Measurements from ENCODE around the gene NKX1-1.

Gene NKX1-1

GRCh38 chr4:1370321-1371124 lies 35.7 kb downstream of the NKX1-1 start:
- DNase-seq, result no peak

- no peak for DNase-seq
Observed at GRCh38 chr4:1369479-1370079, 36.7 kb downstream of the NKX1-1 start.

DNA sequence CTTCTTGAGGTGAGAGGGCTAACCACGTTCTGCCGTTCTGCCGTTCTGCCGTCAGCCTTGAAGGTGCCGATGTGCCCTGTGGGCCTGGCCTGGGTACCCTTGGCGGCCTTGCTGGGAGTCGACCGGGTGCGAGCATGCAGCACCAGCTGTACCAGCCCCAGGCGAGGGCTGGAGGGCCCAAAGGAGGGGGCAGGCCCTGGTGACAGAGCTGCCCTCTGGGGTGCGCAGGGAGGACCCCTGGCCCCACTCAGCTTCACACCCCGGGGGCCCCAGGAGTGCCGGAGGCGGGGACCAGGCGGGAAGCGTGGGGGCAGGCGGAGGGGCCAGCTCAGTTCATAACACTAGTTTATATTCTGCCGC lies 37.2 kb downstream of the NKX1-1 start:
- DNase-seq, result no peak

DNA sequence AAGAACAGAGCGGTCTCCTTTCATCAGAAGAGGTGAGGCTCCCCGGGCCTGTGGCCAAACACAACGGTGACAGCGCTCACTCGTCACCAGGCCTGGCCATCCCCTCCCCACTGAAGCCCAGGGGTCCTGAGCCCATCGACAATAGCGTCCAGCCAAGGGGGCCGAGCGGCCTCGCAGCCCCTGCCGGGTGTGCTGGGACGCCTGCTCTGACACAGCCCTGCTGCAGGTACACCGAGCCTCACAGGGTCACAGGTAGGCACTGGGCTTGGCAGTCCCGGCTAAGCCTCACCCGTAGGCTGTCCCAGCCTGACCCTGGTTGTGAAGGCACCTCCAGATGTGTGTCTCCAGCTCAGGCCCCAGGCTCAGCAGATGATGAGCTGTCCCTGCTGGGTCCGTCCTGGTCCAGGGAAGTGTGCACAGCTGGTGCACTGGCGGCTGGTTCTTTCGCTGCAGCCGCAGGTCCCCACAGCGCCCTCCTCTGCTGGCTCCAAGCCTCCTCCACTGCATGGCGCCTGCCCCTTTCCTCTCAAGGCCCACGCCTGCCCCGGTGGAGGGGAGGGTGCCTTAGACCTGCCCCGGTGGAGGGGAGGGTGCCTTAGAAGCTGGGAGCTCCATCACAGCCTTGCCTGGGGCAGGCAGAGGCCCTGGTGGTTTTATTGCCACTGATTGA lies 37.7 kb downstream of the NKX1-1 start:
- no peak for DNase-seq

- DNase-seq, result no peak
Observed at GRCh38 chr4:1367936-1368289, 38.3 kb downstream of the NKX1-1 start.

GRCh38 chr4:1367230-1367935 lies 38.9 kb downstream of the NKX1-1 start:
- DNase-seq, result no peak

DNA sequence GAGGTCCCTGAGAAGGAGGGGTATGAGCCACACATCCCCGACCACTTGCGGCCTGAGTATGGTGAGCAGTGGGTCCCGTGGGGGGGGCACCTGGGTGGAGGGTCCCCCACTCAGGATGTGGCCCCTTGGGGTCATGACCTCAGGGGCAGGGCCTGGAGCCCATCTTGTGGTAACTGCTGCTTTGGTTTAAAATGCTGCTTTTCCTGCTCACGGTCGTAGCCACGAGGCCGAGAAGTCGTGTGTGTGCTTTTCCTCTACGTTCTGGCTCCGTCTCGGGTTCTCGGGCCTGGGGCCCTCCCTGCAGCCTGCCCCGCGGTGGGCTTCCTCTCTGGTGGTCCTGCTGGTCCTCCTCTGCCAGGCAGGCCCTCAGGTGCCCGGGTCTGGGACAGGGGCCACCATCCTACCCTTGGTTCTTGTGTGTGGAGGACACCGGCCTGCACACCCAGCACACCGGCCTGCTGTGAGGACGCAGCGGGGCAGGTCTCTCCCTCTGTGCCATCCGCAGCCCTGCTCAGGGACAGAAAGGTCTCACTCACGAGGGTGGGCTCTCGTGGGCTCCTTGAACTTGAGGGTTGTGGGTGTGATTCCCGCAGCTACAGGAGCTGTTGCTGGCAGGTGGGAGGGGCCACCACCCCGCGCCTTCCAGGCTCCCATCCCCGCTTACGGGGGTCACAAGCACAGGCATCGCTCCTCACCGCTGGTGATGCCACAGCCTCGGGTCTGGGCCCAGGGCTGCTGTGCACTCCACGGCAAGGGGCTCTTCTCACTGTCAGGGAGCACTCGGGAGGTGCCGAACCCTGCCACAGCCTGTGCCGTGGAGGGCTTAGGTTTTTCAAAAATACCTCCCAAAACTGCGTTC lies 39.6 kb downstream of the NKX1-1 start:
- DNase-seq, result no peak

DNA sequence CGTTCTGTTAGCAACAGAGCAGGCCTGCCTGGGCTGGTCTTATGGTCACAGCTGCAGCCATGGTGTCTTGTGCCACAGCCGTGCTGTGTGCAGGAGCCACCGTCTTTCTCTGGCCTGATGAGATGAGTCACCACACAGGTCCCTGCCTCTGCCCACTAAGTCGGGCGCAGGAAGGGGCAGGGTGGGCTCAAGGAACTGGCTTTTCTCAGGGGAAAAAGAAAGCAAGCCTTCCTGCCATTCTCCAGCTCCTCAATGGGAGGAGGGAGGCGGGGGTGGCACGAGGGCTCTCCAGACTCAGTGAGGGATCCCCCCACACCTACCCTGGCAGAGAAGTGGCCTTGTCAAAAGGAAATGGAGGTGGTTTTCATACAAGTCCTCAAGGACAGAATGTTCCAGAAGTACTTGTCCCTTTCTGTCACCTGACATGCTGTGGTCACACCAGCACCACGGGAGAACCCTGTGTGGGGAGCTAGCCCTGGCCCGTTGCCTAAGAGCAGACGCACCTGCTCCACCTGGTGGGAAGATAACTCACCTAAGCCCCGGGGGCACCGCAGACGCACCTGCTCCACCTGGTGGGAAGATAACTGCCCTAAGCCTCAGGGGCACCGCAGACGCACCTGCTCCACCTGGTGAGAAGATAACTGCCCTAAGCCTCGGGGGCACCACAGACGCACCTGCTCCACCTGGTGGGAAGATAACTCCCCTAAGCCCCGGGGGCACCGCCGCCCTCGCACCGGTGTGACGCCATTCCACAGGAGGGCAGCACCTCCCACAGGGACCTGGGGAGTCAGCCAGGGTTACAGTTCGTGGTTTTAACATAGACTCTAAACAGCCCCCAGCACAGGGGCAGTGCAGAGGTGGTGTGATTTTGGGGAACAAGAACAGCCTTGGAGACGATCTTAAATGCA lies 40.7 kb downstream of the NKX1-1 start:
- no peak for DNase-seq

- no peak for DNase-seq
Observed at GRCh38 chr4:1364748-1365147, 41.5 kb downstream of the NKX1-1 start.

GRCh38 chr4:1364217-1364616 lies 42.0 kb downstream of the NKX1-1 start:
- no peak for DNase-seq

DNA sequence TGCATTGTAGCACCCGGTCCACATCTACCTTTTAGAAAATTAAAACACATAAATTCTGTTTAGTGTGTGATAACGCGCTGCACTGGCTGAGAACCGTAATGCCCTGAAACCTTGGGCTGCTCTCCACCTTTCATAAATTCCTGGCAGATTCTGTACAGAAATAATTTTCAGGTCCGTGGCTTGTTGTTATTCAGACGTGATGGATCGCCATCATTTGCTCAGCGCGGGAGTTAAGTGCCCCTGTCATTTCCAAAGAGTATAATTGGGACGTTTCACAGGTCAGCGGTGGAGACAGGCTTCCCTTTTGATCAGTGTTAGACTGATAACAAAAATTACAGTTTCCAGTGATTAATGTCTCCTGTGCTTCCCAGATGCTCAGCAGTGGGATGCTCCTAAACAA lies 42.7 kb downstream of the NKX1-1 start:
- no peak for DNase-seq

DNA sequence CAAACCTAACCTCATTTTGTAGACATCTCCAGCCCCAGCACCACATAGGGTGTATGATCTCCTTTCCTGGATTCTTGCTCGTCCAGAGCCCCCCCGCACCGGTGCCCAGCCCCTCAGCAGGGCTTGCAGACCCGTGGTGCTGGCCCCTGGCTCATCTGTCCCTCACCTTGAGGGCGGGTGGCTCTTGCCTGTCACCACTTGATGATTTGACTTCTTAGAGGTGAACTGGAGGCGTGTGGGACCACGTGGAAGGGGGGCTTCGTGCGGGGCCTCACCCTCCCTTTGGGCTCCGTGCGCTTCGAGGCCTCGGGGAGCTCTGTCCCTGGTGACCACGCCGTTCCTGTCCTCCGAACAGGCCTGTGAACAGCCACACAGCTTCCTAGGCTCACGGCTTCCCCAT lies 43.7 kb downstream of the NKX1-1 start:
- no peak for DNase-seq

- no peak for DNase-seq
Observed at GRCh38 chr4:1362046-1362445, 44.2 kb downstream of the NKX1-1 start.

DNA sequence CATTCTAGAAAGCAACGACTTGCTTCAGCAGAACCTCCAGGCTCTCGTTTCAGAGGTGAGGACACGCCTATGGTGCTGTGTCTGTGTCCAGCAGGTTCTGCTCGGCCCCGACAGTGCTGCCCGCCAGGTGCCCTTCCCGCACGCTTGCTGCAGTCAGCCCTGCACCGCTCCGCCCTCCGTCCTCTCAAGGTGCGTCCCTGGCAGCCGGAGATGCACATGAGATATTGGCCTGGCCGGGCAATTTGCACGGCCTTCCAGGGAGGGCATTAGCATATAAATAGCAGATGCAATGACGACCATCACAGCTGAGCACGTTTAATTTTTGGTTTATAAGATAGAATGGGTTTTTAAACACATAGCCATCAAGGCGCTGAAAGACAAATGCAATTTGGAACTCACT lies 44.8 kb downstream of the NKX1-1 start:
- DNase-seq, result no peak

GRCh38 chr4:1360423-1361283 lies 45.6 kb downstream of the NKX1-1 start:
- DNase-seq, result no peak

DNA sequence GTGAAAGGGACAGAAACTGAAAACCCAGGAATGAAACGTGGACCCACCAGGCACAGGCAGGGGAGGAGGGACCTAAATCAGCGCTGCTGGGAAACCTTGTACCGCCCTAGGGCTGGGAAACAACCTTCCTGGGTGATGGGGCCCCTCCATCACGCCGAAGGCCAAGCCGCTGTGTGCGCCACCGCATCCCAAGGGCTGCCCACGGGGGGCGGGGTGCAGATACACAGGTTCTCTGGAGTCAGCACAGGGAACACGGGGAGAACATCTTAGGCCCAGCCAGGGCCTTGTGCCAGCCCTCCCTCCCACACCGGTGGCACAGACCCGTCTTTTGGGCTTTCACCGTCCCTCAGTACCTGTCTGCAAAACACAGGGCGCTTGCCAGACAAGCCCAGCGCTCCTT lies 46.3 kb downstream of the NKX1-1 start:
- no peak for DNase-seq

- no peak for DNase-seq
Observed at GRCh38 chr4:1359144-1359501, 47.1 kb downstream of the NKX1-1 start.

GRCh38 chr4:1358421-1359143 lies 47.7 kb downstream of the NKX1-1 start:
- DNase-seq, result no peak

DNA sequence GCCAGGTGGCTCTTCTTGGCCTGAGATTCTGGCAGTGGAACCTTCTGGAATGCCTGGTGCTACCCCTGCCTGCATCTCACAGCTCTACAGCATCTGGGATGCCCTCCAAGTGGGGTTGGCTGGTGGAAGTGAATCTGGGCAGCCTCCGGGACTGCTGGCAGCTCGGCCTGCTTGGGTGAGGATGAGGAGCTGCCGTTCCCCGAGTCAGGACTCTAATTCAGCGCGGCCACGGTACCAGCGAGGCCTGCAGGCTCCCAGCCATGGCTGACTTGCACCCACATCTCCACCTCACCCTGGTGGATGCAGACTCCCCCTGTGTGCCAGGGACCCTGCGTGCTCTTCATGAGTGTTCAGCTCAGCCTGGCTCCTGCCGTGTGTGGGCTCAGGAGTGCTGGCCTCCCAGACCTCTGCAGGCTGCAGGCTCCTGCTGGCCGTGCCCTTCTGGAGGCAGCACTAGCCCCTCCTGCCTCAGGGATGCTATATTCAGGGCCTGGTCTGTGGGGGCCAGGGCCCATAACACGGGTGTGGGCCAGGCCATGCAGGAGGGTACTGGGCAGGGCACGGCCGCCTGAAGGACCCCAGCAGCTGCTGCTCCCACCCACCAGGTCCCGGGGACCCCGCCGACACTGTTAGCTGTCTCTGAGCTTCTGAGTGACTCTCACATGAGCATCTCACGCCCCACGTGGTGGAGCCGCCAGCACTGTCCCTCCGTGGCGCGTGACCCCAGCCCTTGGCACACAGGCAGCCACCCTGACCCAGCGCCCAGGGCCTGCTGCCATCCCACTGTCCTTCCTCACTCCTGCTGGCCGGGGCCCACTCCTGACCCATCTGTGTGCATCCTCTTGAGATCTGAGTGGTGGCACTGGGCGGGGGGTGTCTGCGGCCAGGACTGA lies 48.6 kb downstream of the NKX1-1 start:
- DNase-seq, result no peak

Measured in stimulated activated naive CD4-positive, alpha-beta T cell treated with Interleukin-2 at 50 U/mL for 16 hours (primary cell).